HEK293 (cell line): ENCODE data around the gene UGT1A8.

ENCODE experiments used
- CTCF ChIA-PET: fragments of 350-600 bp; formaldehyde crosslinking; extraction: SDS; loops from one replicate; lab custom pipeline; 2021; ENCODE audit warnings: antibody characterized with exemption; lab: Yijun Ruan, JAX
- POLR2A ChIA-PET: fragments of 300-600 bp; formaldehyde crosslinking; extraction: SDS; loops from one replicate; lab custom pipeline; 2020; ENCODE audit warnings: antibody characterized with exemption, inconsistent platforms; lab: Yijun Ruan, JAX
- H3K27ac ChIP-seq: fragments of 200-500 bp; sonication (Bioruptor generic); 2 replicates; pipeline ENCODE4 v1.5.1; 2014; ENCODE audit warnings: low read depth, low read length, control low read depth, inconsistent platforms; ENCODE audit errors: extremely low read depth
- H3K36me3 ChIP-seq, 2 experiments: fragments of 200-500 bp in 1 of 2; sonication (Bioruptor generic) in 1 of 2; 1 replicate in 1 of 2; 2 replicates in 1 of 2; pipeline ENCODE4 v1.5.1; 2014 to 2017; ENCODE audit warnings: inconsistent platforms in 2 of 2, low read length in 2 of 2; ENCODE audit not compliant: control insufficient read depth in 2 of 2, insufficient read depth in 1 of 2
- H3K4me1 ChIP-seq: fragments of 200-500 bp; sonication (Bioruptor generic); 2 replicates; pipeline ENCODE4 v1.5.1; 2014; ENCODE audit warnings: mild to moderate bottlenecking, low read length, inconsistent platforms; ENCODE audit not compliant: control insufficient read depth, insufficient read depth
- H3K4me3 ChIP-seq: 2 replicates; pipeline ENCODE4 v1.5.1; 2011; ENCODE audit warnings: low read depth, mild to moderate bottlenecking, control low read depth, low read length, moderate library complexity
- H3K9me3 ChIP-seq: fragments of 200-500 bp; sonication (Bioruptor generic); 2 replicates; pipeline ENCODE4 v1.5.1; 2014; ENCODE audit warnings: low read depth, low read length, inconsistent platforms; ENCODE audit not compliant: control insufficient read depth, insufficient read depth
- AEBP2 ChIP-seq: fragments of 450-650 bp; formaldehyde crosslinking; IDR thresholded peaks from 2 replicates; pipeline ENCODE4 v1.5.1; 2016; ENCODE audit warnings: missing biosample characterization, missing genetic modification characterization, borderline replicate concordance
- PATZ1 ChIP-seq: fragments of 450-650 bp; formaldehyde crosslinking; IDR thresholded peaks from 2 replicates; pipeline ENCODE4 v1.5.1; 2016; ENCODE audit warnings: missing biosample characterization, missing genetic modification characterization
- PRDM2 ChIP-seq: fragments of 450-650 bp; formaldehyde crosslinking; IDR thresholded peaks from 2 replicates; pipeline ENCODE4 v1.5.1; 2016; ENCODE audit warnings: missing biosample characterization, missing genetic modification characterization, borderline replicate concordance
- TRIM28 ChIP-seq: IDR thresholded peaks from 2 replicates; pipeline ENCODE4 v1.6.1; 2011; ENCODE audit warnings: low read length, control low read depth, borderline replicate concordance
- ZBTB26 ChIP-seq: fragments of 450-650 bp; formaldehyde crosslinking; optimal IDR thresholded peaks from 2 replicates; pipeline ENCODE3; 2016; ENCODE audit warnings: missing biosample characterization, mild to moderate bottlenecking, missing genetic modification characterization
- ZNF514 ChIP-seq: fragments of 450-650 bp; formaldehyde crosslinking; IDR thresholded peaks from 2 replicates; pipeline ENCODE4 v1.5.1; 2016; ENCODE audit warnings: missing biosample characterization, missing genetic modification characterization
- ZNF549 ChIP-seq: fragments of 450-650 bp; IDR thresholded peaks from 2 replicates; pipeline ENCODE4 v1.5.1; 2018; ENCODE audit warnings: missing biosample characterization, missing genetic modification characterization, mild to moderate bottlenecking, inconsistent platforms, moderate library complexity
- ZNF580 ChIP-seq: fragments of 450-650 bp; formaldehyde crosslinking; IDR thresholded peaks from 2 replicates; pipeline ENCODE4 v1.5.1; 2016; ENCODE audit warnings: missing biosample characterization, missing genetic modification characterization
- ZNF654 ChIP-seq: fragments of 450-650 bp; formaldehyde crosslinking; IDR thresholded peaks from 2 replicates; pipeline ENCODE4 v1.5.1; 2016; ENCODE audit warnings: low read depth, missing biosample characterization, missing genetic modification characterization
- ZNF768 ChIP-seq: fragments of 450-650 bp; formaldehyde crosslinking; IDR thresholded peaks from 2 replicates; pipeline ENCODE4 v1.5.1; 2018; ENCODE audit warnings: missing biosample characterization, mild to moderate bottlenecking, missing genetic modification characterization
- ZSCAN4 ChIP-seq: fragments of 450-650 bp; formaldehyde crosslinking; IDR thresholded peaks from 2 replicates; pipeline ENCODE4 v1.5.1; 2017; ENCODE audit warnings: missing biosample characterization, missing genetic modification characterization

The UGT1A8 gene

GRCh38 chr2:233802132-233802815, 184.8 kb downstream of the UGT1A8 start:
- no peak for TF ChIP-seq ZBTB26 (tag by site-specific recombination)
- TF ChIP-seq ZNF768 (tag by site-specific recombination): no peak
- TF ChIP-seq, all 188 proteins: peak for 0
- CTCF ChIA-PET: no interaction called here
- Histone ChIP-seq H3K36me3 (no peaks in the 10 kb centered on the region), H3K4me3 (no peak overlapping the region), H3K27ac (no peak overlapping the region), H3K4me1 (no peaks in the 10 kb centered on the region), H3K9me3 (no peaks in the 10 kb centered on the region)
- POLR2A ChIA-PET: no interaction called here

- ChIA-PET CTCF (no interaction called here), POLR2A (no interaction called here)
- H3K27ac ChIP-seq: no peak overlapping the region
- no peaks in the 10 kb centered on the region for H3K36me3 ChIP-seq
- no peaks in the 10 kb centered on the region for H3K9me3 ChIP-seq
- TF ChIP-seq ZNF654 (no peak), PATZ1 (no peak), TRIM28 (no peak)
- no peak overlapping the region for H3K4me3 ChIP-seq
- H3K4me1 ChIP-seq: no peaks in the 10 kb centered on the region
Measured at GRCh38 chr2:233803292-233803911, 186.0 kb downstream of the UGT1A8 start.

- TF ChIP-seq ZNF514 (tag by site-specific recombination) (no peak), ZNF549 (tag by site-specific recombination) (no peak), ZNF580 (no peak), ZSCAN4 (no peak), PRDM2 (tag by site-specific recombination) (no peak), AEBP2 (tag by site-specific recombination) (no peak)
- no peak overlapping the region for H3K27ac ChIP-seq
- H3K4me3 ChIP-seq: no peak overlapping the region
- POLR2A ChIA-PET: interaction anchor here (0.6 kb wide), 1 partner anchor 1582 kb away, joined by 3 read pairs; no protein-coding TSS in a partner anchor
- no peaks in the 10 kb centered on the region for H3K36me3 ChIP-seq
- H3K4me1 ChIP-seq: no peaks in the 10 kb centered on the region
- H3K9me3 ChIP-seq: no peaks in the 10 kb centered on the region
- CTCF ChIA-PET: no interaction called here
Measured at GRCh38 chr2:233803994-233804393, 186.6 kb downstream of the UGT1A8 start.
